WI38 (cell line): ENCODE results near the gene SLC13A2.
A peak's percentile ranks its signal among the peaks of the same experiment; 100 is the strongest.

Experiments used
- H3K4me3 ChIP-seq: 2 replicates; pipeline ENCODE4 v1.5.1; 2011; ENCODE audit warnings: low read depth, mild to moderate bottlenecking, control low read depth, low read length
- CTCF ChIP-seq: IDR thresholded peaks from 2 replicates; pipeline ENCODE4 v1.5.1; 2012; ENCODE audit warnings: low read depth, mild to moderate bottlenecking, control low read depth, low read length

The SLC13A2 gene

DNA sequence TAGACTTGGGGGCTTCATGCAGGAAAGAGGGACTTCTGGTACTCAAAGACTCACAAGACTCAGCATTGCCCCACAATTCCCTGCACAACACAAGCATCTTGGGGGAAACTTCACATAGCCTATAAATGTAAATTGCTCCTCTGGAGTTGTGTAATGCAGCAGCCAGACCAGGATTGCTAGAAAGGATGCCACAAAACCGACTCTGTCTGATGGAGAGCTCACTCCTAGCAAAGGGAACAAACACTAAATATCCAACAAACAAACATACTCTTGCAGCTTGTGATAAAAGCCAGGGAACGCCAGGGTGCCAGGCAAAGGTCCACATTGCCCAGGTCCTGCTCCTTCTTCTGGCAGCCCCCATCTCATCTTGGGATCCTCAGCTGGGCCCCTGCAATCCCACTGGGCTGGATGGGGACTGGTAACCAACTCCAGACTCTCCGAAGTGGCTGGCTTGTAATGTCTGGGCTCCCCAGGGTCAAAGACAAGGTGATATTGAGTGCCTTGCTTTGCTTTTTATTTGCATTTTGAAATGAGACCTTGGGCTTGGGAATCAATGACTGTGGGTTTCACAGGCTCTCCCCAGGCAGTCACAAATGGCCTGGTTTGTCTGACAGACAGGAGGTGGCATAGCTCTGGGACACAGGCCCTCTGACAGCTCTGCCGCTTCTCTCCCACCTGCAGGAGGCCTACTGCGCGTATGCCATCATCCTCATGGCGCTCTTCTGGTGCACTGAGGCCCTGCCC lies 15.3 kb downstream of the SLC13A2 start:
- H3K4me3 ChIP-seq: no peak overlapping the region
- TF ChIP-seq CTCF: no peak

DNA sequence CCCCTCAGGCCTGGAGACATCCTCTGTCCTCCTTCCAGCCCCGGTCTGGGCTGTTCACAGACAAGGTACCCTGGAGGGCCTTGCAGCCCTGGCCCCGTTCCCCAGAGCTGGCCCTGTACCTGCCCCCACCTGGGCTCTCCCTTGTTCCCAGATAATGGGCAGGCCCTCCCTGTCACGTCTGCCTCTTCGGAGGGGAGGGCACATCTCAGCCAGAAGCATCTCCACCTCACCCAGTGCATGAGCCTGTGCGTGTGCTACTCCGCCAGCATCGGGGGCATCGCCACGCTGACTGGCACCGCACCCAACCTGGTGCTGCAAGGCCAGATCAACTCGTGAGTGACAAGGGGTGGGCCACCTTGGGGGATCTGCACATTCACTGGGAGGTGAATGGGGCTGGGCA lies 17.8 kb downstream of the SLC13A2 start:
- TF ChIP-seq CTCF: no peak
- no peak overlapping the region for H3K4me3 ChIP-seq

GRCh38 chr17:28491860-28492259 lies 18.4 kb downstream of the SLC13A2 start:
- no peak overlapping the region for H3K4me3 ChIP-seq
- no peak for TF ChIP-seq CTCF

DNA sequence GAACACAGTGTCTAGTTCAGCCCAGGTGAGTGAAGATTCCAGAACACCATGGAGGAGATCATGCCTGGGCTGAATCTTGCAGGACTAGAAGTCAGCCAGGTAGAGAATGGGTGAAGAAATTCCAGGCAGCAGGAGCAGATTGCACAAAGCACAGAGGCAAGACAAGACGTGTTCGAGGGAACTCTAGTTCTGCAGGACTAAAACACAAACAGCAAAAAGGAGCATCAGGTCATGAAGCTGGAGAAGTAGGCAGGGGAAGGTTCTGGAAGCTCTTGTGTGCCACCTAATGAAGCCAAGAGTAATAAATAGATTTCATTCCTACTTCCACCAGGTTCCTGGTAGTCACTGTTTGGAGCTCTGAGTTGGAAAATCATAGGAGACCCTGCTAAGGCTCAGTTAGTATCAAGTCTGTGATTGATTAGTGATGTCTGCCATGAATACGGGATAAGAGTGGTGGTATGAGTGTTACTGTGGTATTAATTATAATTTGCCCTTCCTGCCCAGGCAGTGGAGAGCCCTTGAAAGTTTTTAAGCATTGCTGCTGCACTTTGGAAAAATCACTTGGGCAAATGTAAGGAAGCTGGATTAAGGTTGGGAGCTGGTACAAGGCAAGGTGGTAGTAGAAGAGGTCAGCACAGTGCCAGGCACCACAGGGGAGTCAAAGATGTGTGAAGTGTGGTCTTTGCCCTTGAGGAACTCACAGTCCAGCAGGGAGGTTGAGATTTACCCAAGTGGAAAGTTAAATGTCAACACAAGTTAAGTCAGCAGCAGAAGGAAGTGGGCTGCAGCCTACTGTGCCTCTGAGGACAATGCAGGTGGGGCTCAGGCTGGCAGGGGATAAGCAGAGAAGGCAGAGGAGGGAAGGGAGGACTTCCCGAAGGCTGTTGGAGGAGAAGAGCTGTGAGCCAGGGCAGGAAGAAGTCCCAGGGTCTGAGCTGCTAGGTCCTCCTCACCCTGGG lies 19.2 kb downstream of the SLC13A2 start:
- no peak for TF ChIP-seq CTCF
- no peak overlapping the region for H3K4me3 ChIP-seq

- no peak for TF ChIP-seq CTCF
- H3K4me3 ChIP-seq: no peak overlapping the region
Observed at GRCh38 chr17:28493460-28493859, 20.0 kb downstream of the SLC13A2 start.

- H3K4me3 ChIP-seq: no peak overlapping the region
- peak; percentile 91 for TF ChIP-seq CTCF
Observed at GRCh38 chr17:28494445-28495188, 21.2 kb downstream of the SLC13A2 start.
